Glutamatergic neuron (in vitro differentiated cells): ENCODE measurements around the gene TFF3. TPM values are rescaled to one million over a fixed set of nuclear protein-coding genes. Genes with fewer than 3 reads are reported as not detected.
A peak's percentile ranks its signal among the peaks of the same experiment; 100 is the strongest.

ENCODE experiments used
- DNase-seq: peaks from one replicate; pipeline ENCODE4 v3.0.0; 2022
- H3K27ac Mint-ChIP-seq: one replicate; pipeline ENCODE4 v1.8.0; 2020; ENCODE audit warnings: mild to moderate bottlenecking, mixed read lengths, inconsistent platforms; ENCODE audit not compliant: unreplicated experiment
- H3K27me3 Mint-ChIP-seq: one replicate; pipeline ENCODE4 v1.8.0; 2020; ENCODE audit warnings: mild to moderate bottlenecking, moderate library complexity, mixed read lengths, inconsistent platforms; ENCODE audit not compliant: unreplicated experiment
- H3K36me3 Mint-ChIP-seq: one replicate; pipeline ENCODE4 v1.8.0; 2020; ENCODE audit warnings: mild to moderate bottlenecking, mixed read lengths, inconsistent platforms; ENCODE audit not compliant: unreplicated experiment
- H3K4me1 Mint-ChIP-seq: one replicate; pipeline ENCODE4 v1.8.0; 2020; ENCODE audit warnings: mild to moderate bottlenecking, low read depth, mixed read lengths, inconsistent platforms; ENCODE audit not compliant: unreplicated experiment
- H3K4me3 Mint-ChIP-seq: one replicate; pipeline ENCODE4 v1.8.0; 2020; ENCODE audit warnings: mild to moderate bottlenecking, mixed read lengths, inconsistent platforms; ENCODE audit not compliant: unreplicated experiment
- H3K9me3 Mint-ChIP-seq: one replicate; pipeline ENCODE4 v1.8.0; 2020; ENCODE audit warnings: mild to moderate bottlenecking, moderate library complexity, mixed read lengths, inconsistent platforms; ENCODE audit not compliant: unreplicated experiment
- total RNA-seq: library from RNA; stranded (reverse); fragmentation: NEBNext Ultra II Directional; extraction: Animal tissue kit (Norgen Biotek cat#: 25700); gene quantifications from one replicate; pipeline ENCODE4 v1.2.1, GENCODE V29; 2021; ENCODE audit not compliant: unreplicated experiment
- TF ChIP-seq, protein P1 (sequence below): fragments of 200-600 bp; sonication (generic); IDR thresholded peaks from one replicate; pipeline ENCODE4 v1.5.0; 2021; ENCODE audit not compliant: partially characterized antibody, unreplicated experiment

The TFF3 gene
- total RNA-seq, 1 donor from 2014 or later = not detected

DNA sequence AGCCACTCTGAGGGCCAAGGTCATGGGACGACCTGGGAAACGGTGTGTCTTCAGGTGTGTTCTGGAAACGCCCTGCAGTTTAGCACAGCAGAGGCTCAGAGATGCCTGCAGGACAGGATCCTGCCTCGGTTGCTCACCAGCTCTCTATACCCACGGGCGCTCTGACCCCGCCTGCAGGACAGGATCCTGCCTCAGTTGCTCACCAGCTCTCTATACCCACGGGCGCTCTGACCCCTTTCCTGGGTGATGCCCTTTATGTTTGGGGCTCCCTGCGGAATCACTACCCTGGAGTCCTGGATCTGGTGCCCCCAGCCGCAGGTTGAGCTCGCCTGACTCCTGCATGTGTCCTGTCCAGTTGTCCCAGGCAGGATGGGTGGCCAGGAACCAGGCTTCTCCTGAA, 32.5 kb downstream of the TFF3 start:
- peaks cover 12% of the 10 kb centered on the region for H3K27me3 Mint-ChIP-seq

GRCh38 chr21:42282021-42282420, 33.2 kb downstream of the TFF3 start:
- H3K27ac Mint-ChIP-seq = no peak overlapping the region
- no peaks in the 10 kb centered on the region for H3K9me3 Mint-ChIP-seq
- H3K4me1 Mint-ChIP-seq = peaks cover 6% of the 10 kb centered on the region
- peaks cover 17% of the 10 kb centered on the region for H3K36me3 Mint-ChIP-seq
- TF ChIP-seq, protein P1, sequence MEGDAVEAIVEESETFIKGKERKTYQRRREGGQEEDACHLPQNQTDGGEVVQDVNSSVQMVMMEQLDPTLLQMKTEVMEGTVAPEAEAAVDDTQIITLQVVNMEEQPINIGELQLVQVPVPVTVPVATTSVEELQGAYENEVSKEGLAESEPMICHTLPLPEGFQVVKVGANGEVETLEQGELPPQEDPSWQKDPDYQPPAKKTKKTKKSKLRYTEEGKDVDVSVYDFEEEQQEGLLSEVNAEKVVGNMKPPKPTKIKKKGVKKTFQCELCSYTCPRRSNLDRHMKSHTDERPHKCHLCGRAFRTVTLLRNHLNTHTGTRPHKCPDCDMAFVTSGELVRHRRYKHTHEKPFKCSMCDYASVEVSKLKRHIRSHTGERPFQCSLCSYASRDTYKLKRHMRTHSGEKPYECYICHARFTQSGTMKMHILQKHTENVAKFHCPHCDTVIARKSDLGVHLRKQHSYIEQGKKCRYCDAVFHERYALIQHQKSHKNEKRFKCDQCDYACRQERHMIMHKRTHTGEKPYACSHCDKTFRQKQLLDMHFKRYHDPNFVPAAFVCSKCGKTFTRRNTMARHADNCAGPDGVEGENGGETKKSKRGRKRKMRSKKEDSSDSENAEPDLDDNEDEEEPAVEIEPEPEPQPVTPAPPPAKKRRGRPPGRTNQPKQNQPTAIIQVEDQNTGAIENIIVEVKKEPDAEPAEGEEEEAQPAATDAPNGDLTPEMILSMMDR = no peak
- H3K27me3 Mint-ChIP-seq = peaks cover 11% of the 10 kb centered on the region
- no peak overlapping the region for H3K4me3 Mint-ChIP-seq
- no peak for DNase-seq

More for the DNA sequence above, 32.5 kb downstream of the TFF3 start:
- Mint-ChIP-seq H3K27ac (no peak overlapping the region), H3K36me3 (peaks cover 19% of the 10 kb centered on the region), H3K4me3 (no peak overlapping the region), H3K9me3 (peaks cover 1% of the 10 kb centered on the region), H3K4me1 (peaks cover 6% of the 10 kb centered on the region)
- TF ChIP-seq, protein P1 = no peak
- DNase-seq = no peak

- Mint-ChIP-seq H3K4me3 (no peak overlapping the region), H3K9me3 (no peaks in the 10 kb centered on the region), H3K36me3 (peaks cover 9% of the 10 kb centered on the region), H3K27ac (peak overlapping the region; percentile 57), H3K27me3 (peaks cover 5% of the 10 kb centered on the region), H3K4me1 (peaks cover 6% of the 10 kb centered on the region)
- peak; percentile 32 for DNase-seq
- TF ChIP-seq, protein P1 = no peak
Observed at GRCh38 chr21:42281181-42281680, 34.0 kb downstream of the TFF3 start.

DNA sequence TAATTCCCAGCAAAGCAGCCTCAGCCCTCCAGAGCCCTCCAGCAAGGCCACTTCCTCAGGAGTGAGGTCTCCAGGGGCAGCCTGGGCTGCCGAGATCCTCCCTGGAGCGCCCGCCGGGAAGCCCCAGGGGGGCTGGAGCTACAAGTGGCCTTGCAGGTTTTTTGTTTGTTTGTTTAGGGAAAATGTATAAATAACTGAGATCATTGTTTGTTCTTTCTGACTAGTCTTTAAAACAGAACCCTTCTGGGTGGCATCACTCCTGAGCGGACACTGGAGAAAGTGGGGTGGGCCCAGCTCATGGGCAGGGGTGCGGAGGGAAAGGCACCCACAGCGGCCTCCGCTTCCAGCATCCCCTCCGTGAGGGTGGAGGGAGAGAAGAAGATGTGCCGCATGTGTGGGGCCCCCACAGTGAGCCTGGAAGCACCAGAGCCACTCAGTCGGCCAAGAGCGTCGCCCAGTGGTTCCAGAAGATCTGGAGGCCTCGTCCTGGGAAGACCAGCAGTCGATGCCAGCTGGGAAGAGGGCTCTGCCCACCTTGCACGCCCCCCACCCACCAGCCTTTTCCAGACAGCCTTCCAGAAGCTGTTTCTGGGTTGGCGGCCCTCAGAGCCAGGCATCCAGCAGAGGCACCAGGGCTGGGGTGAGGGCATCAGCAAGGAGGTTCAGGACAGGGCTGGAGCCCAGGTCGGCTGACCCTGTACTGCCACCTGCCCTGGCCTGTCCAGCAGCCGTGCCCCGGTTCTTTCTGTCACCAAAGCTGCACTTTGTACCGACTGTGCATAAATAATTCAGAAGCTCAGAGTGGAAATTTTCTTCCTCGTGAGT, 34.6 kb downstream of the TFF3 start:
- Mint-ChIP-seq H3K9me3 (no peaks in the 10 kb centered on the region), H3K4me3 (no peak overlapping the region), H3K4me1 (peaks cover 6% of the 10 kb centered on the region), H3K27ac (peak overlapping the region; percentile 52), H3K27me3 (peaks cover 4% of the 10 kb centered on the region), H3K36me3 (peaks cover 7% of the 10 kb centered on the region)
- TF ChIP-seq, protein P1 = no peak
- DNase-seq = no peak

DNA sequence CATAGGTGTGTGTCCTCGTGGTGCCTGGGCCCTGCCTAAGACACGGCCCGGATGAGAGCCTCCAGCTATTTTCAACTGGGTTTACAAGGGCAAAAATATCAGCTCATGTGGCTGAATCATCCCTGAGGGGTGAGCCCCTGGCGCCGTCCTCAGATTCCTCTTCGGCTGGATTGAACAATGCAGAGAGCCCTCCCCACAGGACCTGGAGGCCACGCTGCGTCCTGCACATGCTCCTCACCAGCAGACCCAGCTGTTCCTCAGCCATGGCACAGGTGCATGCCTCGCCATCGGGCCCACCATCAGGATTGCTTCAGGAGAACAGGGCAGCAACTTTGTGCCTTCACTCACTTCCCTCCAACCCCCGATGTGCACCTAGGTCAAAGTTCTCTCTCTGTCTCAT, 35.3 kb downstream of the TFF3 start:
- Mint-ChIP-seq H3K9me3 (no peaks in the 10 kb centered on the region), H3K4me3 (no peak overlapping the region), H3K27ac (peak overlapping the region; percentile 52), H3K27me3 (peaks cover 4% of the 10 kb centered on the region), H3K36me3 (peaks cover 7% of the 10 kb centered on the region), H3K4me1 (peaks cover 6% of the 10 kb centered on the region)
- TF ChIP-seq, protein P1 = no peak
- no peak for DNase-seq
